T-helper 2 cell treated with Interferon-gamma antibody and Interleukin-4, amounts not matched to agents 100 ng/mL and 5 ng/mL, for 36 hours (primary cell): ENCODE measurements around the gene HEXD. TPM values are rescaled to one million over a fixed set of nuclear protein-coding genes. Genes with fewer than 3 reads are reported as not detected.

Experiments used
- intact Hi-C: fragments of 100-400 bp; cut with micrococcal nuclease; formaldehyde crosslinking; loops from one replicate; pipeline ENCODE4 v1.15.1; 2023
- total RNA-seq: library from RNA; stranded (reverse); gene quantifications from 2 replicates; pipeline ENCODE4 v1.2.3, GENCODE V29; 2022

Gene HEXD
- total RNA-seq, 1 donor from 2014 or later = 51.1 TPM

DNA sequence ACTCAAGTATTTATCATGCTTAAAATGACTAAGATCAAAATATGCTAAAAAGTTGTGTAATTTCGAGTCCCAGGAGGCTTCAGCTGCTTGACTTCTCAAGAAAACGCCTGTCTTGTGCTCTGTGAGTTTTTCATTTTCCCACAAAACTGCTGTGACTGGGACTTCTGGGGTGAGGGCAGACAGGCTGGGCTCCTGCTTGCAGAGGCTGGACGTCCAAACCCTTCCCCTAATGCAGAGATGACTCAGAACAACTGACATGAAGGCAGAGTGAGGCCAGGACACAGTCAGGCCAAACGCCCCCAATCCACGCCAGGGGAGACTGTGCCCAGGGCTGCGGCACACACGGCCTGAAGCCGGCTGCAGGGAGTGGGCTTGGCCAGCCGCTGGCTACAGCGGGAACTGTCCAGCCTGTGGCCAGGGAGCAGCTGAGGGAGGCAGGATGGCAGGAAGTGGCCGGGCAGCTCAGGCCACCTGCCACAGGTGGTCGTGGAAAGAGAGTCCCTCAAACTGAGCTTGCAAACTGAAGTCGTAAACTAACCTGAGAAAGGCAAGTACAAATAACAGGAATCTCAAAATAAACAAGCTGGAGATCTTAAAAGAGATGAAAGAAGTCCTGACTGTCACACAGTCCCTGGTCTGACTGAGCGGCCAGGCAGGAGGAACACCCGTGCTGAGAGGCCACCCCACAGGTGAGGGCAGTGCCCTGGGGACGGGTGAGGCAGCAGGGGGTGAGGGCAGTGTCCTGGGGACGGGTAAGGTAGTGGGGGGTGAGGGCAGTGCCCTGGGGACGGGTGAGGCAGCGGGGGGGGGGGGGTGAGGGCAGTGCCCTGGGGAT lies 21.3 kb upstream of the HEXD start:
- intact Hi-C loops = no loop called here

- intact Hi-C loops = no loop called here
Observed at GRCh38 chr17:82397449-82398335, 20.5 kb upstream of the HEXD start.

GRCh38 chr17:82399041-82399441 lies 19.1 kb upstream of the HEXD start:
- intact Hi-C loops = no loop called here

DNA sequence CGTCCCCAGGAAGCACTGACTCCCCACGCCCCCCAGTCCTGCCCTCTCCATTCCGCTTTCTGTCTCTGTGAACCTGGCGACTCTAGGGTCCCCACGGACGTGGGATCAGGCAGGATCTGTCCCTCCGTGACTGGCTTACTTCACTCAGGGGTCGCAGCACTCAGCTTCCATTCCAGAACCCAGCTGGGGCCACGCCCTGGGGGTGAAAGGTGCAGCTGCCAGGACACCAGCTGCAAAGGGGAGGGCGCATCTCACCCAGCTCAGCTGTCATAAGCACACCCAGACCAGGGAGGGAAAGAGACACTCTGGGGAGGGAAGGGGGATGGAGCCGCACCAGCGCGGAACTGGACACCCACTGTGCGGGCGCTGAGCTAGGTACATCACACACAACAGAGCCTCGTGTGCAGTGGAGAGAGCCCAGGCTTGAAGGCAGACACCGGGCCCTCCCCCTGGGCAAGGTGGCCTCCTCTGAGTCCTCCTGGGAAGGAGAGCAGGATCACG lies 18.5 kb upstream of the HEXD start:
- intact Hi-C loops = no loop called here

GRCh38 chr17:82400206-82400605 lies 17.9 kb upstream of the HEXD start:
- intact Hi-C loops = no loop called here

GRCh38 chr17:82400830-82401229 lies 17.3 kb upstream of the HEXD start:
- intact Hi-C loops = no loop called here

GRCh38 chr17:82402865-82403264 lies 15.3 kb upstream of the HEXD start:
- intact Hi-C loops = no loop called here

DNA sequence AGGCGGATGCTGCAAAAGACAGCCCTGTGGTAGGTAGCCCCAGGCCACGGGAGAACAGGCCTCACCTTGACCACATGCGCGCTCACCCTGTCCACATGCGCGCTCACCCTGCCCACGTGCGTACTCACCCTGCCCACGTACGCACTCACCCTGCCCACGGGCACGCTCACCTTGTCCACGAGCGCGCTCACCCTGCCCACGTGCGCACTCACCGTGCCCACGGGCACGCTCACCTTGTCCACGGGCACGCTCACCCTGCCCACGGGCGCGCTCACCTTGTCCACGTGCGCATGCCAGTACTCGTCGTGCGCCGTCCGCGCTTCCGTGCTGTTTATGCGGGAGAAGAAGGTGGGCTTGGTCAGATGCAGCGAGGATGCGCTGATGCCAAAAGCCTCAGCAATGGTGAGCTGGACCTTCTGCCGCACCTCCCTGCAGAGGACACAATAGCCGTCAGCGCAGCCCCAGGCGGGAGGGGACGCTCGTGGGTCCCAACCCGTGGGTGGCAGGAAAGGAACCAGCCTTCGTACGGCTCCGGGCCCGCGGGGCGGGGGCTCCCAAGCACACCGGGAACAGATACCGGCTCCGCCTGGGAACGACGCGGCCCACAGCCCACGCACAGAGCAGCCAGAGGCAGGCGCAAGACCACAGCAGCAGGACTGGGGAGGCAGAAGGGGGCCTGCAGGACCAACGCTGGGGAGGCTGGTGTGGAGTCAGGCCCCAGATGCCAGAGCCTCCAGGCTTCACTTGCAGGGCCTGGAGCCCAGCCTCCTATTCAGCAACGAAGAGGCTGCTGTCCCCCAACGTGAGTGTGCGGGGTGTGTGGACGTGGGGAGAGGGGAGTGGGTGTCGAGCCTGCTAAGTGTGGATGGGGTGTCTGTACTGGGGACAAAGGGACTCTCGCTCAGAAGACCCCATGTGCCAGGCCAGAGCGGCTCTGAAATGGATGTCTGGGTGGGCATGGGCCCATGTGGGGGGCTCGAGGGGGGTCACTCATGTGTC lies 14.2 kb upstream of the HEXD start:
- intact Hi-C loops = no loop called here

GRCh38 chr17:82405051-82405450 lies 13.1 kb upstream of the HEXD start:
- intact Hi-C loops = no loop called here

GRCh38 chr17:82406131-82406671 lies 11.9 kb upstream of the HEXD start:
- intact Hi-C loops = no loop called here

DNA sequence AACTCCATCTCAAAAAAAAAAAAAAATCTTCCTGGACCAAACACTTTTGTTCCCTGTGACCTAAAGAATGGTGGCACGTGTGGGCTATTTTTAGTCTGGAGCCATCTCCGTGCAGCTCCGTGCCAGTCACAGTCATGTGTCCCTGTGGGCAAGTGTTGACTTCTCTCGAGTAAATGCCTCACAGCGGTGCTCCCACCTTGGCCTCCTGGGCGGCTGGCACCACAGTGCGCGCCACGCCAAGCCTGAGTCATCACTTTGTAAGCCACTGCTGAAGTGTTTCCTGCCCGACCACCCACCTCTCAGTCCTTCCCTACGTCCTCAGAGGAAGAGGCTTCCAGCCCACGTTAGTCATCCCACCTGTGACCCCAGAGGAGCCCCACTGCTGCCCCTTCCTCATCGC lies 10.9 kb upstream of the HEXD start:
- intact Hi-C loops = no loop called here

- intact Hi-C loops = no loop called here
Observed at GRCh38 chr17:82408288-82408937, 9.7 kb upstream of the HEXD start.

- intact Hi-C loops = no loop called here
Observed at GRCh38 chr17:82408938-82409318, 9.2 kb upstream of the HEXD start.

DNA sequence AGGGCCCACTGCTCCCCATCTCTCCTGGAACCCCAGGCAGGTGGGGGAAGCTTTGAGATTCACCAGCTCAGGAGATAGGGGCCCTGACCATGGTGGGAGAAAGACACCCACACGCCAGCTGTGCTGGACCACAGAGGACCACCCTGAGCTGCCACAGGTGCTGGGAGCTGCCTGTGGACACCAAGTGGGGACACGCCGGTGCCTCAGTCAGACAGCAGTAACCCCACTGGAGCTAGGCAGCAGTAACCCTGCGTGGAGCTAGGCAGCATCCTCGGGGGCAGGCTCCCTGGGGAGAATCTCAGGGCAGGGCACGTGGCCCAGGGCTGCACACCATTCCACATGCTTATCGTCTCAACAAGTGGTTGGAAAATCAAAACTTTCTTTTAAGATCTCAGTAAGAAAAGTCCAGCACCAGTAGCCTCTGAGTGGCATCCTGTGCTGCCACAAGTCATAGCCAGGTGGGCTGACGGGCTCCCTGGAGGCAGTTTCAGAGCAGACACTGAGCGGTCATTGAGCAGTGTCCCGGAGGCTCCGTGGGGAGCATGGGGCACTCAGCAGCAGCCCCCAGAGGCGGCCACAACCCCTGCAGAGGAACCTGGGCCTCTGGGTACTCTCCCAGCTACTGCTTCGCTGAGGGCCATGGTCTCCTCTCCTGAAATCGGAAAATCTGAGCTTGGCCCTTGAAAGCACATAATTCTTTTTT lies 8.0 kb upstream of the HEXD start:
- intact Hi-C loops = loop anchor here (10.0 kb wide), 3 partner anchors 85 to 175 kb away; no protein-coding TSS in a partner anchor

- intact Hi-C loops = loop anchor here (10.0 kb wide), 3 partner anchors 83 to 177 kb away; no protein-coding TSS in a partner anchor
Observed at GRCh38 chr17:82411396-82412053, 6.6 kb upstream of the HEXD start.

DNA sequence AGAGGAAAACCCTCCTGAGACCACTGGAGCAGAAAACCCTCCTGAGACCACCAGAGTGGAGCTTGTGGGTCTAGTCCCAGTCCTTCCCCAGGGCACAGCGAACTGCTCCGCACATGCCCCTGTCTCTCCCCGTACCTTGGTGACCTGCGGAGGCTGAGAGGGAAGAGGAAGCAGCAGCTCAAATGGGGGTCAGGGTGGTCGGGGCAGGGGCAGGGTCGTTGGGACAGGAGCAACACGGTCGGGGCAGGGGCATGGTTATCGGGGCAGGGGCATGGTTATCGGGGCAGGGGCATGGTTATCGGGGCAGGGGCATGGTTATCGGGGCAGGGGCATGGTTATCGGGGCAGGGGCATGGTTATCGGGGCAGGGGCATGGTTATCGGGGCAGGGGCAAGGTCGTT lies 6.1 kb upstream of the HEXD start:
- intact Hi-C loops = loop anchor here (10.0 kb wide), 3 partner anchors 83 to 177 kb away; no protein-coding TSS in a partner anchor

GRCh38 chr17:82412535-82413520 lies 5.3 kb upstream of the HEXD start:
- intact Hi-C loops = loop anchor here (10.0 kb wide), 3 partner anchors 82 to 178 kb away; no protein-coding TSS in a partner anchor
